Activated CD4-positive, alpha-beta T cell treated with anti-CD3 and anti-CD28 coated beads, Interleukin-10, Interleukin-2, amounts not matched to agents 100 ng/mL and 50 ng/mL, durations not matched to agents 16 hours and 8 hours (primary cell): ENCODE measurements around the gene WDR41.

Experiments used
- DNase-seq: peaks from one replicate; pipeline ENCODE4 v3.0.0-alpha.2; 2020

WDR41 gene

DNA sequence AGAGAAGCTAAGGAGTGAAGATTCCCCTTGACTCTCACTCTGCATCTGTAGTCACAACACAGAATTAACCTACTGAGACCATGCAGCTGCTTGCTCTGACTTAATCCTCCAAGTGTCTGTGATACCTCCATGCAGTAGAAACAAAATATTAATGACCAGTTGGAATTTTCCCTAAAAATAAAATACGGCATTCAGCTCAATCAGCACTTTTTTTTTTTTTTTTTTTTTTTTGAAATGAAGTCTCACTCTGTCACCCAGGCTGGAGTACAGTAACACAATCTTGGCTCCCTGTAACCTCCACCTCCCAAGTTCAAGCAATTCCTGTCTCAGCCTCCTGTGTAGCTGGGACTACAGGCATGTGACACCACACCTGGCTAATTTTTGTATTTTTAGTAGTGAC lies 48.4 kb downstream of the WDR41 start:
- DNase-seq = no peak

GRCh38 chr5:77438071-77438470 lies 54.0 kb downstream of the WDR41 start:
- DNase-seq = no peak

GRCh38 chr5:77437194-77437593 lies 54.9 kb downstream of the WDR41 start:
- peak; percentile 8 for DNase-seq

- no peak for DNase-seq
Observed at GRCh38 chr5:77431719-77432118, 60.4 kb downstream of the WDR41 start.

DNA sequence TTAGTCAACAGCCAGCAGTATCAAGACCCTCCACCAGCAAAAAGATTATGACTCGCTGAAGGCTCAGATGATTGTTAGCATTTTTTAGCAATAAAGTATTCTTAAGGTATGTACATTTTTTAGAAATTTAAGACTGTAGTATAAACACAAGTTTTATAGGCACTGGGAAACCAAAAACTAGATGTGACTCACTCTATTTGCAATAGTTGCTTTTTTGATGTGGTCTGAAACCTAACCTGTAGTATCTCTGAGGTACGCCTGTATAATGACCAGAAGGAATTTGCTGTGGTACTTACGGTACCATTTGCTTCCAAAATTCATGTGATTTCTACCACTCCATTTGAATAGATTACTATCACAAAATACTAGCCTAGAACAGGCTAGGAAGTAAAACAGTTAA lies 60.8 kb downstream of the WDR41 start:
- no peak for DNase-seq

GRCh38 chr5:77430726-77431125 lies 61.4 kb downstream of the WDR41 start:
- no peak for DNase-seq

- DNase-seq = no peak
Observed at GRCh38 chr5:77428526-77428925, 63.6 kb downstream of the WDR41 start.

- DNase-seq = no peak
Observed at GRCh38 chr5:77427998-77428397, 64.1 kb downstream of the WDR41 start.

GRCh38 chr5:77426670-77427069 lies 65.4 kb downstream of the WDR41 start:
- no peak for DNase-seq

- DNase-seq = no peak
Observed at GRCh38 chr5:77425998-77426659, 66.0 kb downstream of the WDR41 start.

- no peak for DNase-seq
Observed at GRCh38 chr5:77425420-77425819, 66.7 kb downstream of the WDR41 start.

- DNase-seq = no peak
Observed at GRCh38 chr5:77424921-77425320, 67.2 kb downstream of the WDR41 start.

GRCh38 chr5:77423022-77423750 lies 68.9 kb downstream of the WDR41 start:
- no peak for DNase-seq

- DNase-seq = no peak
Observed at GRCh38 chr5:77420940-77421339, 71.2 kb downstream of the WDR41 start.

DNA sequence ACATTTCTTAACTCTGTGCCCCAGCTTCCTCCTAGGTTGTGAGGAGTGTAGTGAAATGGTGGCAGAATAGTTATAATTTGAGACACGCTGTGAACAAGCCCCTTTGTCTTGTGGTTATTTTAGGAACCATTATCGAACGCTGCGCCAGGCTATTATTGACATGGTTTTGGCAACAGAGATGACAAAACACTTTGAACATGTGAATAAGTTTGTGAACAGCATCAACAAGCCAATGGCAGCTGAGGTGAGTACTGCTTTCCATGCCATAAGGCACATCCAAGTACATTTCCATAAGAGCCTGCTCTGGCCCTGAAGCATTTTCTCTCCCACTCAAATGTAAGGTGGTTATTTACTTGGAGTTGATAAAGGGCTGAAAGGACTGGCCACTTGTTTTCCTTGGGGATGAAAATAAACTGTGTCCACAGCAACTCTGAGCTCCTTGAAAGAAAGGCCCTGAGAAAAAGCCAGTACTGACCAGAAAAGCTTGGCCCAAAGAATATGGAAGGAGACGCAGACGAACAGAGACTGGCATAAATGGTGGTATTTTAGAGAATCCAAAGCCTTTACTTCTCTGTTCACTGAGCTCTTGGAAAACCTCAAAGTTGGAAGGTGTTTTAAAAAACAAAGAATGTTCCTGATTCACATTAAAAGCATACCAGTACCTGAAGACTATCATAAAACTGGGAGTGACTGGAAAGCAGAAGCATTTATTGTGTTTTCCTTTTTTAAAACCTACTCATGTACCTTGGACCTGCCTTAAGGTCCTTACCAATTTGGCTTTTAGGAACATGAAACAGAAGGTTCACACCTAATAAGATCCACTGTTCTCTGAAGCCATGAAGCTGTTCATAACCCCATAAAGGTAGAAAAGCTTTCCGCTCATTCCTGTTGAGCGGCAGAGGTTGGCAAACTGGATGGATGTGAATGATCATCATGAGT lies 72.2 kb downstream of the WDR41 start:
- no peak for DNase-seq

GRCh38 chr5:77418601-77419581 lies 73.2 kb downstream of the WDR41 start:
- no peak for DNase-seq

GRCh38 chr5:77418162-77418561 lies 74.0 kb downstream of the WDR41 start:
- no peak for DNase-seq

DNA sequence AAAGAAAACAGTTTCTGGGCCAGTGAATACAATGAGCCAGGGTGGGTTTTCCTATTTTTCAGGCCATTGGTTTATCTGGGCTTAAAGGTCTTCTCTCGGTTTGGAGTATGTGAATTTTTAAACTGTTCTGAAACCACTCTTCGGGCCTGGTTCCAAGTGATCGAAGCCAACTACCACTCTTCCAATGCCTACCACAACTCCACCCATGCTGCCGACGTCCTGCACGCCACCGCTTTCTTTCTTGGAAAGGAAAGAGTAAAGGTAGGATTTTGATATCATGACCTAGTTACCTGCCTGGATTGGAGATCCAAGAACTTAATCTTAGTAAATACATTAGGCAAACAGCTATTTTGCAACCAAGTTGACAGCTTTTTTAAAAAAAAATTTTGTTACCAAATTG lies 79.1 kb downstream of the WDR41 start:
- no peak for DNase-seq

DNA sequence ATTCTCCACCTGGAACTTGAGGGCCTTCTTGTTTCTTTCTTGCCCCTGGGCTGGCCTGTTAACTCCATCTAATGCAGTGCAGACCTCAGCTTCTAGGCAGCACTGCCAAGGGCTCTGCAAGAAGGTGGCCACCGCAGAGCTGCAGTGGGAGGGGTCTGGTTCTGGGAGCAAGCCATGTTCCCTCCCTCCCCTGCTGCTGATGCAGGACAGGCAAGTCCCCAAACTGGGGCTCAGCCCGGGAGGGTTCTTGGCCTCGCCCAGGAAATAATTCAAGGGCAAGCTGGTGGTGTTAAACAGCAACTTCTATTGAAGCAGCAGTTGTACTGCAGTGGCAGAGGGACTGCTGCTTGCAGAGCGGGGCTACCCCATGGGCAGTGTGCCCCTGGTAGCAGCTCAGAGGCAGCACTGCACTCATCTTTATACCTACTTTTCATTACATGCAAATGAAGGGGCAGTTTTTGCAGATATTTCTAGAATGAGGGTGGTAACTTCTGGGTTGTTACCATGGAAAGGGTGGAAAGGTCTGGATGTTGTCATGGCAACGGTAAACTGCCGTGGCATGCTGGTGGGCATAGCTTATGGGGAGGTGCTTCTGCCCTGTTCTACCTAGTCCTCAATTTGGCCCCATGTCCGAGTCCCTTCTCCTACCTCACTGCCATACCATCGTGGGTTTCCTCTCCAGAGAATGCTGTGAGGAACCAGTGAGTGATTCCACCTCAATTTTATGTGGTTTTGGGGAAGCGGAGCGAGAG lies 82.1 kb downstream of the WDR41 start:
- peak; percentile 16 for DNase-seq

DNA sequence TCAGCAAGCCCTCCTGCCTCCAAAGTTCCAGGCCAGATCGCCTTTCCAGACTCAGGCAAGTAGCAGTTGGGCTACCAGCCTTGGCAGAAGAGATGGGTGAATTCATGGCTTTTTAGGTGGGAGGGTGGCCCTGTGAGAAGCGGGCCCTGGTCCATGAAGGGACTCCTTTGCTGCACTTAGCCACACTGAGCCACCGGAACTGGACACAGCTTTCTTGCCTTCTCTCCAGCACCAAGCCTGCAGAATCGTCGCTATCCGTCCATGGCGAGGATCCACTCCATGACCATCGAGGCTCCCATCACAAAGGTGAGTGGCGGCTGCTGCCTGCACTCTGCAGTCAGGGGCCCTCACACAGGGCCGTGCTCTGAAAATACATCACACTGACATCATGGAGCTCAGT lies 85.0 kb downstream of the WDR41 start:
- DNase-seq = no peak

DNA sequence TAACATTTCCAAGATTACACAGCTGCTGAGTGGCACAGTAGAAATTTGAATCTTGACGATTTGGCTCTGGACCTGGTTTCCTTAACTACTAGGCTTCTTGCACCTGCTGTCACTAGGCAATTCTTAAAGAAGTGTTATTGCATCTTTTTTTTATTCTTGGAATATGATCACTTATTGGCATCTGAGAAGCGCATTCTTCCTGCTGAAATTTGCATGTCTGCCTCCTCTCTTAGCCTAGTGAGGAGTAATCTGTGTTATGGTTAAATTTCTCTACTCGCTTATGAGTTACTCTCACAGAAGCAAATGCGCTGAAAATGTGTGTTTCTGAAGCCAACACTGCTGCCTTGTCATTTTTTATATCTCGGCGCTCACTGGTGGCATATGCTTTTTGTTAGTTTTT lies 89.3 kb downstream of the WDR41 start:
- DNase-seq = no peak

GRCh38 chr5:77400645-77401044 lies 91.5 kb downstream of the WDR41 start:
- no peak for DNase-seq
